ENCODE measurements around the gene REEP1. TPM values are rescaled to one million over a fixed set of nuclear protein-coding genes. Genes with fewer than 3 reads are reported as not detected.

REEP1 gene
- total and polyA plus RNA-seq, 2 of the 13 experiments (the other 11 are each of a cell fraction or from before 2014, with no cell fraction given): 0.27 TPM; not detected in 1

- H3K79me2 ChIP-seq (ENCODE audit: insufficient read depth, low read length): no peaks in the 10 kb centered on the region
- no peaks in the 10 kb centered on the region for H4K20me1 ChIP-seq (ENCODE audit: insufficient read depth, low read length)
- no peaks in the 10 kb centered on the region for H3K9me3 ChIP-seq (ENCODE audit: low read length)
- H3K27me3 ChIP-seq (ENCODE audit: control insufficient read depth in 1 of 2, insufficient read depth in 2 of 2, low read length in 2 of 2): peaks cover 4 to 23% of the 10 kb centered on the region in 2 experiments; a peak in 4 of 5 replicates
- BruUV-seq (replicated peaks): no TSS peak
- FAIRE-seq (no peak), DNase-seq (ENCODE audit: low spot score) (no peak), ATAC-seq (no peak)
- intact Hi-C loops (cut with micrococcal nuclease; ENCODE audit: unreplicated experiment) (no loop called here), in situ Hi-C loops (cut with HindIII; ENCODE audit: extremely low pct_ligation_motif_present, low pct_unique_long_range_greater_than_20kb) (no loop called here)
- CTCF ChIA-PET (ENCODE audit: low intra/inter-chr PET ratio, low total read pairs): no interaction called here
- H3K4me3 ChIP-seq (replicated peaks in 1 of 3; ENCODE audit: insufficient read depth in 1 of 3, low read depth in 2 of 3, low read length in 3 of 3): no peak overlapping the region
- H3K9ac ChIP-seq (ENCODE audit: insufficient read depth, low read depth, low read length): no peak overlapping the region
- H3K27ac ChIP-seq (ENCODE audit: extremely low read length, insufficient read depth, low read length): no peak overlapping the region
- no peaks in the 10 kb centered on the region for H3K36me3 ChIP-seq (replicated peaks in 1 of 2; ENCODE audit: control insufficient read depth in 1 of 2, insufficient read depth in 2 of 2, low read length in 2 of 2)
- TF ChIP-seq DDIT3 (CRISPR knock-in tag; IDR thresholded peaks at IDR 0.05) (no peak), RAD51 (IDR thresholded peaks at IDR 0.05; ENCODE audit: borderline replicate concordance) (no peak), BHLHE40 (IDR thresholded peaks at IDR 0.05; ENCODE audit: low read length) (no peak), SOX13 (IDR thresholded peaks at IDR 0.05) (no peak), SOX13 (CRISPR knock-in tag; conservative IDR thresholded peaks at IDR 0.05 in 1 of 2, IDR thresholded peaks at IDR 0.05 in 1 of 2) (no peak), ZNF768 (CRISPR knock-in tag; IDR thresholded peaks at IDR 0.05) (no peak), ZNF724P (CRISPR knock-in tag; IDR thresholded peaks at IDR 0.05; ENCODE audit: borderline replicate concordance) (no peak), ZNF468 (CRISPR knock-in tag; IDR thresholded peaks at IDR 0.05) (no peak), LRRFIP1 (CRISPR knock-in tag; conservative IDR thresholded peaks at IDR 0.05) (no peak), SNAPC2 (CRISPR knock-in tag; IDR thresholded peaks at IDR 0.05) (no peak), ZNF276 (CRISPR knock-in tag; IDR thresholded peaks at IDR 0.05; ENCODE audit: low read depth) (no peak), EP300 (IDR thresholded peaks at IDR 0.05; ENCODE audit: low read depth in 2 of 2, low read length in 2 of 2) (no peak), EP300 (CRISPR knock-in tag; IDR thresholded peaks at IDR 0.05; ENCODE audit: borderline replicate concordance) (no peak), ZIK1 (CRISPR knock-in tag; IDR thresholded peaks at IDR 0.05; ENCODE audit: borderline replicate concordance, low read depth) (no peak)
- no peak overlapping the region for H2AFZ ChIP-seq (ENCODE audit: low read length)
- H3K4me2 ChIP-seq (ENCODE audit: low read depth, low read length): no peak overlapping the region
- WGBS (ENCODE audit: low lambda C conversion rate): 65% methylated on average over 5 of the region's 5 CpGs
- peaks cover 29% of the 10 kb centered on the region for H3K4me1 ChIP-seq (ENCODE audit: insufficient read depth, low read length)
- POLR2A ChIA-PET: no interaction called here
Observed at GRCh38 chr2:86237172-86237571, 100.3 kb downstream of the REEP1 start.
